SK-N-SH (cell line): Measurements from ENCODE around the gene FBXO39. TPM values are rescaled to one million over a fixed set of nuclear protein-coding genes. Genes with fewer than 3 reads are reported as not detected.

Experiments used
- CTCF ChIA-PET: fragments of 300-600, 350-600 bp; formaldehyde crosslinking; extraction: SDS; loops from one replicate; lab custom pipeline; 2021; lab: Yijun Ruan, JAX
- POLR2A ChIA-PET: fragments of 350-600 bp; sonication (Branson Sonifier 250); formaldehyde crosslinking; extraction: SDS; loops from one replicate; lab custom pipeline; 2020; ENCODE audit warnings: antibody characterized with exemption, inconsistent platforms; lab: Yijun Ruan, JAX
- DNase-seq: peaks from one replicate; pipeline ENCODE4 v3.0.0; 2012
- H2AFZ ChIP-seq: fragments of 200-600 bp; sonication (generic); 2 replicates; pipeline ENCODE4 v1.8.1; 2016; ENCODE audit warnings: antibody characterized with exemption, mild to moderate bottlenecking, low read depth
- H3F3A ChIP-seq: fragments of 200-600 bp; sonication (generic); replicated peaks from 2 replicates; pipeline ENCODE3; 2016; ENCODE audit warnings: antibody characterized with exemption, mild to moderate bottlenecking; ENCODE audit not compliant: insufficient read depth
- H3K27ac ChIP-seq, 2 experiments: fragments of 200-500 bp in 1 of 2; fragments of 200-600 bp in 1 of 2; sonication (Bioruptor generic) in 1 of 2; sonication (generic), shearing (Covaris generic) in 1 of 2; 2 replicates each; pipeline versions ENCODE4 v1.5.1 to v1.6.1; 2014 to 2016; ENCODE audit warnings: low read depth in 2 of 2, inconsistent platforms in 1 of 2, low read length in 1 of 2, mild to moderate bottlenecking in 1 of 2, mixed read lengths in 1 of 2
- H3K27me3 ChIP-seq: fragments of 200-600 bp; sonication (generic), shearing (Covaris generic); 2 replicates; pipeline ENCODE4 v1.6.1; 2016; ENCODE audit warnings: mixed run types; ENCODE audit not compliant: insufficient read depth
- H3K36me3 ChIP-seq, 2 experiments: fragments of 200-500 bp in 1 of 2; fragments of 200-600 bp in 1 of 2; sonication (Bioruptor generic) in 1 of 2; sonication (generic) in 1 of 2; replicated peaks in 1 of 2; 2 replicates each; pipeline versions ENCODE3 to v1.5.1; 2014 to 2016; ENCODE audit warnings: low read length in 1 of 2, mild to moderate bottlenecking in 1 of 2; ENCODE audit not compliant: insufficient read depth in 2 of 2, control insufficient read depth in 1 of 2
- H3K4me1 ChIP-seq, 2 experiments: fragments of 200-500 bp in 1 of 2; fragments of 200-600 bp in 1 of 2; sonication (Bioruptor generic) in 1 of 2; sonication (generic), shearing (Covaris generic) in 1 of 2; 2 replicates each; pipeline versions ENCODE4 v1.5.1 to v1.6.1; 2014 to 2016; ENCODE audit warnings: low read depth in 1 of 2, low read length in 1 of 2, mixed run types in 1 of 2; ENCODE audit not compliant: insufficient read depth in 2 of 2, control insufficient read depth in 1 of 2
- H3K4me2 ChIP-seq: fragments of 200-600 bp; sonication (generic), shearing (Covaris generic); 2 replicates; pipeline ENCODE4 v1.6.1; 2017; ENCODE audit warnings: mixed run types
- H3K4me3 ChIP-seq, 2 experiments: fragments of 200-500 bp in 1 of 2; fragments of 200-600 bp in 1 of 2; sonication (Bioruptor generic) in 1 of 2; sonication (generic), shearing (Covaris generic) in 1 of 2; 2 replicates each; pipeline versions ENCODE4 v1.5.1 to v1.8.1; 2014 to 2016; ENCODE audit warnings: low read depth in 2 of 2, inconsistent platforms in 1 of 2, low read length in 1 of 2, mild to moderate bottlenecking in 1 of 2, mixed read lengths in 1 of 2, moderate library complexity in 1 of 2
- H3K79me2 ChIP-seq: fragments of 200-600 bp; sonication (generic); 2 replicates; pipeline ENCODE4 v1.8.1; 2017; ENCODE audit warnings: mild to moderate bottlenecking; ENCODE audit not compliant: insufficient read depth
- H3K9ac ChIP-seq: fragments of 200-600 bp; sonication (generic); 2 replicates; pipeline ENCODE4 v1.6.1; 2017; ENCODE audit warnings: mixed run types
- H3K9me2 ChIP-seq: fragments of 200-600 bp; sonication (generic); 2 replicates; pipeline ENCODE4 v1.6.1; 2017; ENCODE audit warnings: mixed run types
- H3K9me3 ChIP-seq: fragments of 200-600 bp; sonication (generic); 2 replicates; pipeline ENCODE4 v1.6.1; 2017; ENCODE audit warnings: mixed run types, mild to moderate bottlenecking, moderate library complexity
- H4K20me1 ChIP-seq: fragments of 200-600 bp; sonication (generic); 2 replicates; pipeline ENCODE4 v1.6.1; 2017; ENCODE audit warnings: mild to moderate bottlenecking, mixed run types; ENCODE audit not compliant: insufficient read depth
- ELF1 ChIP-seq: IDR thresholded peaks from 2 replicates; pipeline ENCODE4 v1.4.0; 2012
- EZH2phosphoT487 ChIP-seq: fragments of 200-600 bp; sonication (generic); IDR thresholded peaks from 2 replicates; pipeline ENCODE4 v1.6.1; 2017; ENCODE audit warnings: low read depth, mixed run types, mild to moderate bottlenecking, antibody characterized with exemption, moderate library complexity, borderline replicate concordance
- FOSL2 ChIP-seq: IDR thresholded peaks from 2 replicates; pipeline ENCODE4 v1.4.0; 2012; ENCODE audit warnings: low read depth, mild to moderate bottlenecking, moderate library complexity, borderline replicate concordance
- FOXM1 ChIP-seq: IDR thresholded peaks from 2 replicates; pipeline ENCODE4 v1.4.0; 2012; ENCODE audit warnings: low read depth, mild to moderate bottlenecking
- GATA2 ChIP-seq: sonication (generic); formaldehyde crosslinking; IDR thresholded peaks from 2 replicates; pipeline ENCODE4 v1.5.0; 2020; ENCODE audit warnings: mild to moderate bottlenecking, missing genetic modification reagents
- IRF3 ChIP-seq: fragments of 150-350 bp; IDR thresholded peaks from 2 replicates; pipeline ENCODE4 v1.6.1; 2016; ENCODE audit warnings: mild to moderate bottlenecking, low read depth, low read length
- JUND ChIP-seq: IDR thresholded peaks from 2 replicates; pipeline ENCODE4 v1.4.0; 2012
- MAX ChIP-seq: IDR thresholded peaks from 2 replicates; pipeline ENCODE4 v1.4.0; 2012; ENCODE audit warnings: low read depth
- MXI1 ChIP-seq: IDR thresholded peaks from 2 replicates; pipeline ENCODE4 v1.6.1; 2012; ENCODE audit warnings: mild to moderate bottlenecking, low read depth, low read length, improper control_type of control experiment
- NFIC ChIP-seq: IDR thresholded peaks from 2 replicates; pipeline ENCODE4 v1.4.0; 2012; ENCODE audit warnings: borderline replicate concordance
- NRF1 ChIP-seq: IDR thresholded peaks from 2 replicates; pipeline ENCODE4 v1.6.1; 2012; ENCODE audit warnings: low read depth, mild to moderate bottlenecking, low read length
- PBX3 ChIP-seq: IDR thresholded peaks from 2 replicates; pipeline ENCODE4; 2012
- RAD21 ChIP-seq: IDR thresholded peaks from 2 replicates; pipeline ENCODE4 v1.6.1; 2012; ENCODE audit warnings: mild to moderate bottlenecking, low read length
- RCOR1 ChIP-seq: fragments of 150-350 bp; IDR thresholded peaks from 2 replicates; pipeline ENCODE4 v1.6.1; 2017; ENCODE audit warnings: antibody characterized with exemption, low read length
- RFX5 ChIP-seq: IDR thresholded peaks from 2 replicates; pipeline ENCODE4 v1.6.1; 2012; ENCODE audit warnings: mild to moderate bottlenecking, improper control_type of control experiment, low read length
- SIN3A ChIP-seq: IDR thresholded peaks from 2 replicates; pipeline ENCODE4 v1.6.1; 2012; ENCODE audit warnings: low read depth, mild to moderate bottlenecking, low read length, moderate library complexity, borderline replicate concordance
- SMC3 ChIP-seq: IDR thresholded peaks from 2 replicates; pipeline ENCODE4 v1.6.1; 2012; ENCODE audit warnings: low read depth, low read length, improper control_type of control experiment
- TAF1 ChIP-seq: IDR thresholded peaks from 2 replicates; pipeline ENCODE4 v1.6.1; 2012; ENCODE audit warnings: low read depth, mild to moderate bottlenecking, low read length, moderate library complexity, borderline replicate concordance
- TCF12 ChIP-seq: IDR thresholded peaks from 2 replicates; pipeline ENCODE4 v1.4.0; 2012
- TEAD4 ChIP-seq: IDR thresholded peaks from 2 replicates; pipeline ENCODE4 v1.4.0; 2012; ENCODE audit warnings: mild to moderate bottlenecking, borderline replicate concordance; ENCODE audit not compliant: insufficient read depth
- USF1 ChIP-seq: IDR thresholded peaks from 2 replicates; pipeline ENCODE4 v1.4.0; 2012; ENCODE audit warnings: low read depth, borderline replicate concordance
- WGBS: methylation state at CpG from one replicate; pipeline ENCODE4 v1.1.6; 2017; ENCODE audit warnings: low lambda C conversion rate; 5-methylcytosine and 5-hydroxymethylcytosine counted together
- polyA plus RNA-seq, 3 experiments: library from polyadenylated mRNA; depleted of rRNA; stranded (reverse); fragments of >200 nt; gene quantifications; 2 replicates each; pipeline ENCODE4 v1.2.3, GENCODE V29; 2012

Gene FBXO39
- polyA plus RNA-seq, 1 of the 3 experiments (the other 2 are of a cell fraction) = not detected

- Histone ChIP-seq H3K4me2 (no peak overlapping the region), H3K9me2 (no peaks in the 10 kb centered on the region), H3K27ac (no peak overlapping the region), H3K36me3 (no peaks in the 10 kb centered on the region), H3K27me3 (peaks cover 48% of the 10 kb centered on the region), H3K9me3 (no peaks in the 10 kb centered on the region), H3K9ac (no peak overlapping the region), H2AFZ (no peak overlapping the region), H3K4me3 (no peak overlapping the region), H3K4me1 (no peaks in the 10 kb centered on the region), H4K20me1 (no peaks in the 10 kb centered on the region), H3K79me2 (no peaks in the 10 kb centered on the region), H3F3A (no peaks in the 10 kb centered on the region)
- no peak for DNase-seq
- TF ChIP-seq RAD21 (no peak), USF1 (no peak), EZH2phosphoT487 (no peak), MAX (no peak), FOXM1 (no peak), IRF3 (no peak), NRF1 (no peak), SIN3A (no peak), TEAD4 (no peak)
- WGBS = 17% methylated on average over 8 of the region's 9 CpGs
- CTCF ChIA-PET = no interaction called here
- POLR2A ChIA-PET = no interaction called here
Measured at GRCh38 chr17:6812295-6812694, 36.3 kb downstream of the FBXO39 start.

GRCh38 chr17:6815775-6816174, 39.8 kb downstream of the FBXO39 start:
- Histone ChIP-seq H3F3A (no peaks in the 10 kb centered on the region), H3K9me3 (no peaks in the 10 kb centered on the region), H3K4me1 (no peaks in the 10 kb centered on the region), H3K9ac (no peak overlapping the region), H3K4me3 (no peak overlapping the region), H2AFZ (no peak overlapping the region), H3K4me2 (no peak overlapping the region), H4K20me1 (no peaks in the 10 kb centered on the region), H3K79me2 (no peaks in the 10 kb centered on the region), H3K27me3 (peaks cover 44% of the 10 kb centered on the region), H3K36me3 (no peaks in the 10 kb centered on the region), H3K27ac (no peak overlapping the region), H3K9me2 (no peaks in the 10 kb centered on the region)
- 37% methylated on average over 4 of the region's 10 CpGs for WGBS
- ChIA-PET POLR2A (no interaction called here), CTCF (no interaction called here)
- DNase-seq = no peak
- TF ChIP-seq MXI1 (no peak), USF1 (no peak), SMC3 (no peak), RAD21 (no peak), FOXM1 (no peak), GATA2 (CRISPR knock-in tag) (no peak), SIN3A (no peak), RFX5 (no peak), NFIC (no peak), RCOR1 (no peak), JUND (no peak), TCF12 (no peak), FOSL2 (no peak), MAX (no peak), IRF3 (no peak), NRF1 (no peak), TAF1 (no peak), PBX3 (no peak), ELF1 (no peak)
